Transverse colon (tissue), 4 donors: ENCODE data around the gene TCHP. TPM values are rescaled to one million over a fixed set of nuclear protein-coding genes. Genes with fewer than 3 reads are reported as not detected.

Experiments used
- DNase-seq: peaks from one replicate; pipeline ENCODE4 v3.0.0-alpha.2; 2019
- H3K27ac ChIP-seq, 4 donors: fragments of 200-600 bp; sonication (generic); 2 replicates each; pipeline ENCODE4 v1.5.1; 2016 to 2018; ENCODE audit warnings: inconsistent platforms in 4 of 4
- H3K27me3 ChIP-seq: fragments of 200-600 bp; sonication (generic); 2 replicates; pipeline ENCODE4 v1.5.1; 2017; ENCODE audit warnings: inconsistent platforms
- H3K36me3 ChIP-seq, 4 donors: fragments of 200-600 bp; sonication (generic); 2 replicates each; pipeline ENCODE4 v1.5.1; 2017 to 2019; ENCODE audit warnings: inconsistent platforms in 4 of 4
- H3K4me1 ChIP-seq, 4 donors: fragments of 200-600 bp; sonication (generic); 2 replicates each; pipeline ENCODE4 v1.5.1; 2017 to 2020; ENCODE audit warnings: inconsistent platforms in 4 of 4
- H3K4me3 ChIP-seq, 4 donors: fragments of 200-600 bp; sonication (generic); 1 replicate in 1 of 4; 2 replicates in 3 of 4; pipeline versions ENCODE4 v1.5.1 to v1.6.1; 2017 to 2019; ENCODE audit warnings: inconsistent platforms in 4 of 4
- H3K9me3 ChIP-seq, 2 donors: fragments of 200-600 bp; sonication (generic); 2 replicates each; pipeline ENCODE4 v1.5.1; 2017 to 2019; ENCODE audit warnings: inconsistent platforms in 2 of 2
- CTCF ChIP-seq, 5 experiments: fragments of 200-600 bp in 3 of 5; fragments of 450-650 bp in 2 of 5; sonication (generic) in 3 of 5; IDR thresholded peaks; 1 replicate in 2 of 5; 2 replicates in 3 of 5; pipeline ENCODE4 v1.5.1; 2016 to 2017; ENCODE audit warnings: antibody characterized with exemption in 5 of 5, inconsistent platforms in 3 of 5, mild to moderate bottlenecking in 2 of 5, moderate library complexity in 1 of 5
- EP300 ChIP-seq: sonication (generic); formaldehyde crosslinking; IDR thresholded peaks from one replicate; pipeline ENCODE4 v1.6.1; 2017; ENCODE audit warnings: antibody characterized with exemption, low read depth
- POLR2A ChIP-seq: fragments of 450-650 bp; IDR thresholded peaks from one replicate; pipeline ENCODE4 v1.6.1; 2016; ENCODE audit warnings: antibody characterized with exemption, mild to moderate bottlenecking, moderate library complexity
- POLR2AphosphoS5 ChIP-seq, 3 donors: sonication (generic); formaldehyde crosslinking; IDR thresholded peaks; one replicate each; pipeline ENCODE4 v1.6.1; 2016; ENCODE audit warnings: antibody characterized with exemption in 3 of 3
- WGBS, 2 donors: methylation state at CpG; one replicate each; pipeline ENCODE4 v1.1.5; 2018; ENCODE audit warnings: low coverage in 1 of 2; 5-methylcytosine and 5-hydroxymethylcytosine counted together
- in situ Hi-C, 4 donors: fragments of 200-750 bp; cut with MboI; loops; one replicate each; pipeline versions ENCODE4 v1.15.0 to v1.15.1; 2017; ENCODE audit warnings: low sequenced_read_pairs in 3 of 4, low pct_ligation_motif_present in 1 of 4, low pct_unique_long_range_greater_than_20kb in 1 of 4
- intact Hi-C: fragments of 100-400 bp; cut with DNase I; formaldehyde crosslinking; loops from one replicate; pipeline ENCODE4 v1.15.1; 2023; ENCODE audit warnings: low total_unique reads
- total RNA-seq, 4 donors: library from RNA; depleted of rRNA; stranded (reverse); fragments of >200 nt; gene quantifications; one replicate each; pipeline ENCODE4 v1.1.0, GENCODE V29; 2016

Gene TCHP
- total RNA-seq, 4 donors from 2014 or later, result 27.5 to 54.7 (median 30.7) TPM

- DNase-seq, result no peak
- H3K36me3 ChIP-seq, result peaks cover 0 to 54% (median 26%) of the 10 kb centered on the region in 4 donors
- peaks cover 0 to 9% (median 3%) of the 10 kb centered on the region in 4 donors for H3K4me1 ChIP-seq
- intact Hi-C loops, result no loop called here
- no peaks in the 10 kb centered on the region for H3K9me3 ChIP-seq
- in situ Hi-C loops, result no loop called here
- 68% methylated on average over 5 of the region's 5 CpGs for WGBS, 2 donors
- no peak overlapping the region for H3K27ac ChIP-seq
- H3K4me3 ChIP-seq, result no peak overlapping the region
- H3K27me3 ChIP-seq, result no peaks in the 10 kb centered on the region
- peak in 4 of 5 experiments; percentile 7 to 19 (median 13) for TF ChIP-seq CTCF (IDR thresholded peaks at IDR 0.05)
- no peak for TF ChIP-seq POLR2A
These were observed 34.0 kb downstream of the TCHP start for GRCh38 chr12:109934026-109934425.

- intact Hi-C loops (no loop called here), in situ Hi-C loops (no loop called here)
- H3K4me1 ChIP-seq, result peaks cover 15 to 26% (median 21%) of the 10 kb centered on the region in 4 donors
- TF ChIP-seq POLR2A (no peak), POLR2AphosphoS5 (IDR thresholded peaks at IDR 0.05) (no peak), EP300 (no peak), CTCF (IDR thresholded peaks at IDR 0.05) (no peak)
- H3K27ac ChIP-seq, result peak overlapping the region in 1 of 4 donors; percentile 1
- H3K27me3 ChIP-seq, result no peaks in the 10 kb centered on the region
- DNase-seq, result no peak
- WGBS, 2 donors, result 60 to 84% methylated on average over 1 to 5 of the region's 5 CpGs
- H3K4me3 ChIP-seq, result no peak overlapping the region
- H3K9me3 ChIP-seq, result no peaks in the 10 kb centered on the region
- H3K36me3 ChIP-seq, result peaks cover 0 to 43% (median 21%) of the 10 kb centered on the region in 4 donors
These were observed 37.3 kb downstream of the TCHP start for GRCh38 chr12:109937371-109937770.

- no peak for DNase-seq
- H3K4me3 ChIP-seq, result no peak overlapping the region
- peaks cover 0 to 28% (median 14%) of the 10 kb centered on the region in 4 donors for H3K36me3 ChIP-seq
- no peak for TF ChIP-seq EP300
- TF ChIP-seq POLR2A, result no peak
- no peak for TF ChIP-seq POLR2AphosphoS5 (IDR thresholded peaks at IDR 0.05)
- no peak for TF ChIP-seq CTCF (IDR thresholded peaks at IDR 0.05)
- in situ Hi-C loops, result no loop called here
- intact Hi-C loops, result no loop called here
- H3K27me3 ChIP-seq, result no peaks in the 10 kb centered on the region
- peaks cover 15 to 26% (median 21%) of the 10 kb centered on the region in 4 donors for H3K4me1 ChIP-seq
- 94 to 100% methylated on average over 1 to 7 of the region's 7 CpGs for WGBS, 2 donors
- H3K9me3 ChIP-seq, result no peaks in the 10 kb centered on the region
- no peak overlapping the region for H3K27ac ChIP-seq
These were observed 38.9 kb downstream of the TCHP start for GRCh38 chr12:109938947-109939346.

GRCh38 chr12:109939504-109939903 is 39.4 kb downstream of the TCHP start:
- in situ Hi-C loops (no loop called here), intact Hi-C loops (no loop called here)
- Histone ChIP-seq H3K36me3 (peaks cover 0 to 28% (median 14%) of the 10 kb centered on the region in 4 donors), H3K4me1 (peaks cover 15 to 26% (median 21%) of the 10 kb centered on the region in 4 donors), H3K27me3 (no peaks in the 10 kb centered on the region), H3K4me3 (no peak overlapping the region), H3K27ac (peak overlapping the region; percentile 46 to 71 (median 63)), H3K9me3 (no peaks in the 10 kb centered on the region)
- DNase-seq, result no peak
- 76 to 90% methylated on average over 2 of the region's 2 CpGs for WGBS, 2 donors
- no peak for TF ChIP-seq EP300
- TF ChIP-seq POLR2AphosphoS5 (IDR thresholded peaks at IDR 0.05), result no peak
- no peak for TF ChIP-seq CTCF (IDR thresholded peaks at IDR 0.05)
- no peak for TF ChIP-seq POLR2A
